ENCODE measurements around the gene ARHGAP30.
A peak's percentile ranks its signal among the peaks of the same experiment; 100 is the strongest.

ARHGAP30 gene

GRCh38 chr1:161061419-161061818 lies 8.3 kb downstream of the ARHGAP30 start:
- H3K79me2 ChIP-seq (ENCODE audit: control insufficient read depth, low read length) = peaks cover 65% of the 10 kb centered on the region
- H3K9me3 ChIP-seq (ENCODE audit: control insufficient read depth, insufficient read depth, low read length) = no peaks in the 10 kb centered on the region
- peaks cover 39% of the 10 kb centered on the region for H3K36me3 ChIP-seq (ENCODE audit: control insufficient read depth, low read length)
- H4K20me1 ChIP-seq (ENCODE audit: control insufficient read depth, insufficient read depth, low read depth, low read length) = peaks cover 3% of the 10 kb centered on the region; the same call in 1 of the 2 replicates
- H3K4me2 ChIP-seq (ENCODE audit: low read length) = no peak overlapping the region
- no peak overlapping the region for H3K27ac ChIP-seq (ENCODE audit: low read depth, low read length)
- H3K4me3 ChIP-seq (ENCODE audit: low read length) = no peak overlapping the region
- H3K4me1 ChIP-seq (ENCODE audit: control insufficient read depth, low read length) = no peaks in the 10 kb centered on the region
- H3F3A ChIP-seq (ENCODE audit: control insufficient read depth, insufficient read depth) = no peaks in the 10 kb centered on the region
- H3K9me2 ChIP-seq (replicated peaks; ENCODE audit: control insufficient read depth, low read length) = no peaks in the 10 kb centered on the region
- no peaks in the 10 kb centered on the region for H3K27me3 ChIP-seq (ENCODE audit: control insufficient read depth, low read length)
- TF ChIP-seq CTCF (IDR thresholded peaks at IDR 0.05; ENCODE audit: low read depth, low read length, poor library complexity, severe bottlenecking) (no peak), EZH2phosphoT487 (IDR thresholded peaks at IDR 0.05; ENCODE audit: borderline replicate concordance, low read length) (no peak)

GRCh38 chr1:161059293-161059692 lies 10.4 kb downstream of the ARHGAP30 start:
- no peaks in the 10 kb centered on the region for H3K4me1 ChIP-seq (ENCODE audit: control insufficient read depth, low read length)
- TF ChIP-seq CTCF (IDR thresholded peaks at IDR 0.05; ENCODE audit: low read depth, low read length, poor library complexity, severe bottlenecking) (no peak), EZH2phosphoT487 (IDR thresholded peaks at IDR 0.05; ENCODE audit: borderline replicate concordance, low read length) (no peak)
- no peaks in the 10 kb centered on the region for H3K27me3 ChIP-seq (ENCODE audit: control insufficient read depth, low read length)
- H3K9me3 ChIP-seq (ENCODE audit: control insufficient read depth, insufficient read depth, low read length) = no peaks in the 10 kb centered on the region
- H4K20me1 ChIP-seq (ENCODE audit: control insufficient read depth, insufficient read depth, low read depth, low read length) = no peaks in the 10 kb centered on the region; the same call in 1 of the 2 replicates
- H3K27ac ChIP-seq (ENCODE audit: low read depth, low read length) = no peak overlapping the region
- peaks cover 51% of the 10 kb centered on the region for H3K79me2 ChIP-seq (ENCODE audit: control insufficient read depth, low read length)
- peaks cover 50% of the 10 kb centered on the region for H3K36me3 ChIP-seq (ENCODE audit: control insufficient read depth, low read length)
- H3K9me2 ChIP-seq (replicated peaks; ENCODE audit: control insufficient read depth, low read length) = no peaks in the 10 kb centered on the region
- H3F3A ChIP-seq (ENCODE audit: control insufficient read depth, insufficient read depth) = no peaks in the 10 kb centered on the region
- no peak overlapping the region for H3K4me3 ChIP-seq (ENCODE audit: low read length)
- no peak overlapping the region for H3K4me2 ChIP-seq (ENCODE audit: low read length)

GRCh38 chr1:161054805-161055204 lies 14.9 kb downstream of the ARHGAP30 start:
- Histone ChIP-seq H3K4me2 (ENCODE audit: low read length) (no peak overlapping the region), H3F3A (ENCODE audit: control insufficient read depth, insufficient read depth) (no peaks in the 10 kb centered on the region), H3K4me1 (ENCODE audit: control insufficient read depth, low read length) (no peaks in the 10 kb centered on the region), H3K27me3 (ENCODE audit: control insufficient read depth, low read length) (no peaks in the 10 kb centered on the region), H3K9me2 (replicated peaks; ENCODE audit: control insufficient read depth, low read length) (no peaks in the 10 kb centered on the region), H3K36me3 (ENCODE audit: control insufficient read depth, low read length) (peaks cover 79% of the 10 kb centered on the region), H4K20me1 (ENCODE audit: control insufficient read depth, insufficient read depth, low read depth, low read length) (no peaks in the 10 kb centered on the region), H3K9me3 (ENCODE audit: control insufficient read depth, insufficient read depth, low read length) (no peaks in the 10 kb centered on the region), H3K79me2 (ENCODE audit: control insufficient read depth, low read length) (peaks cover 16% of the 10 kb centered on the region), H3K27ac (ENCODE audit: low read depth, low read length) (no peak overlapping the region), H3K4me3 (ENCODE audit: low read length) (no peak overlapping the region)
- peak; percentile 75 for TF ChIP-seq CTCF (IDR thresholded peaks at IDR 0.05; ENCODE audit: low read depth, low read length, poor library complexity, severe bottlenecking)
- TF ChIP-seq EZH2phosphoT487 (IDR thresholded peaks at IDR 0.05; ENCODE audit: borderline replicate concordance, low read length) = no peak

All from DOHH2 (cell line).